WTC11 (cell line): ENCODE data around the gene PTPRN2. TPM values are rescaled to one million over a fixed set of nuclear protein-coding genes. Genes with fewer than 3 reads are reported as not detected.

Experiments
- ATAC-seq: fragments of 200-7000 bp; cut with Tn5 transposase; 2 replicates; pipeline ENCODE4 v1.10.0; 2021; ENCODE audit warnings: mild to moderate bottlenecking, moderate library complexity
- CTCF ChIA-PET: fragments of 300-600 bp; sonication (Branson Sonifier 250); formaldehyde crosslinking; loops from one replicate; lab custom pipeline; 2021; ENCODE audit warnings: antibody characterized with exemption; lab: Charles Lee
- POLR2A ChIA-PET: fragments of 350-600 bp; sonication (Branson Sonifier 250); formaldehyde crosslinking; loops from one replicate; lab custom pipeline; 2021; ENCODE audit warnings: antibody characterized with exemption; lab: Charles Lee
- DNase-seq: peaks from one replicate; pipeline ENCODE4 v3.0.0; 2021; ENCODE audit warnings: low spot score
- H3K27ac Mint-ChIP-seq: 2 replicates; pipeline ENCODE4 v1.8.0; 2021; ENCODE audit warnings: mixed read lengths
- H3K27me3 Mint-ChIP-seq: 2 replicates; pipeline ENCODE4 v1.8.0; 2021; ENCODE audit warnings: low read depth, mild to moderate bottlenecking, moderate library complexity, mixed read lengths
- H3K36me3 Mint-ChIP-seq: 2 replicates; pipeline ENCODE4 v1.8.0; 2021; ENCODE audit warnings: mixed read lengths
- H3K4me1 Mint-ChIP-seq: 2 replicates; pipeline ENCODE4 v1.8.0; 2022; ENCODE audit warnings: mixed read lengths
- H3K4me3 Mint-ChIP-seq: 2 replicates; pipeline ENCODE4 v1.8.0; 2021; ENCODE audit warnings: mild to moderate bottlenecking, moderate library complexity, mixed read lengths
- H3K9me3 Mint-ChIP-seq: 2 replicates; pipeline ENCODE4 v1.8.0; 2021; ENCODE audit warnings: mixed read lengths
- GABPB1 ChIP-seq: sonication (generic); formaldehyde crosslinking; IDR thresholded peaks from 2 replicates; pipeline ENCODE4 v1.8.1; 2023; ENCODE audit warnings: mild to moderate bottlenecking, missing genetic modification reagents
- JUN ChIP-seq: sonication (generic); formaldehyde crosslinking; IDR thresholded peaks from 2 replicates; pipeline ENCODE4 v1.8.0; 2023; ENCODE audit warnings: mild to moderate bottlenecking, missing genetic modification reagents
- NFATC4 ChIP-seq: fragments of 250-450 bp; sonication (Bioruptor Pico); IDR thresholded peaks from 2 replicates; pipeline ENCODE4 v1.9.0; 2021; ENCODE audit warnings: mild to moderate bottlenecking
- NR2C2 ChIP-seq: sonication (generic); formaldehyde crosslinking; IDR thresholded peaks from 2 replicates; pipeline ENCODE4 v1.8.0; 2022; ENCODE audit warnings: mild to moderate bottlenecking, missing genetic modification reagents
- SMAD3 ChIP-seq: sonication (generic); formaldehyde crosslinking; IDR thresholded peaks from 2 replicates; pipeline ENCODE4 v1.8.0; 2022; ENCODE audit warnings: missing genetic modification reagents, mild to moderate bottlenecking, borderline replicate concordance
- TCF7 ChIP-seq: sonication (generic); formaldehyde crosslinking; IDR thresholded peaks from 2 replicates; pipeline ENCODE4 v1.8.0; 2022; ENCODE audit warnings: mild to moderate bottlenecking, low read depth, missing genetic modification reagents, moderate library complexity
- ZNF396 ChIP-seq: fragments of 250-450 bp; sonication (Bioruptor Pico); IDR thresholded peaks from 2 replicates; pipeline ENCODE4 v1.8.0; 2021; ENCODE audit warnings: mild to moderate bottlenecking, moderate library complexity, borderline replicate concordance
- ZNF416 ChIP-seq: fragments of 250-450 bp; sonication (Bioruptor Pico); IDR thresholded peaks from 2 replicates; pipeline ENCODE4 v1.9.0; 2021; ENCODE audit warnings: mild to moderate bottlenecking, inconsistent platforms
- total RNA-seq: library from RNA; stranded (reverse); gene quantifications from 3 replicates; pipeline ENCODE4 v1.2.3, GENCODE V29; 2021
- TF ChIP-seq, protein P1 (sequence below): sonication (generic); formaldehyde crosslinking; IDR thresholded peaks from 2 replicates; pipeline ENCODE4 v1.8.0; 2023; ENCODE audit warnings: missing genetic modification reagents, mild to moderate bottlenecking, borderline replicate concordance
- TF ChIP-seq, protein P2 (sequence below): sonication (generic); formaldehyde crosslinking; IDR thresholded peaks from 2 replicates; pipeline ENCODE4 v1.8.0; 2022; ENCODE audit warnings: mild to moderate bottlenecking, missing genetic modification reagents
- TF ChIP-seq, protein P3 (sequence below): fragments of 250-450 bp; sonication (Bioruptor Pico); IDR thresholded peaks from 2 replicates; pipeline ENCODE4 v1.9.0; 2021; ENCODE audit warnings: mild to moderate bottlenecking, borderline replicate concordance
- TF ChIP-seq, protein P4 (sequence below): sonication (generic); formaldehyde crosslinking; IDR thresholded peaks from 2 replicates; pipeline ENCODE4 v1.8.0; 2022; ENCODE audit warnings: mild to moderate bottlenecking, missing genetic modification reagents
- TF ChIP-seq, protein P5 (sequence below): fragments of 250-450 bp; sonication (Bioruptor Pico); IDR thresholded peaks from 2 replicates; pipeline ENCODE4 v1.9.0; 2021; ENCODE audit warnings: mild to moderate bottlenecking
- TF ChIP-seq, protein P6 (sequence below): sonication (generic); formaldehyde crosslinking; IDR thresholded peaks from 2 replicates; pipeline ENCODE4 v1.8.0; 2022; ENCODE audit warnings: missing genetic modification reagents
- TF ChIP-seq, protein P7 (sequence below): sonication (generic); formaldehyde crosslinking; conservative IDR thresholded peaks from 2 replicates; pipeline ENCODE4 v1.8.1; 2022; ENCODE audit warnings: mild to moderate bottlenecking, missing genetic modification reagents

PTPRN2 gene
- total RNA-seq, 1 experiment from 2014 or later: 4.7 TPM

DNA sequence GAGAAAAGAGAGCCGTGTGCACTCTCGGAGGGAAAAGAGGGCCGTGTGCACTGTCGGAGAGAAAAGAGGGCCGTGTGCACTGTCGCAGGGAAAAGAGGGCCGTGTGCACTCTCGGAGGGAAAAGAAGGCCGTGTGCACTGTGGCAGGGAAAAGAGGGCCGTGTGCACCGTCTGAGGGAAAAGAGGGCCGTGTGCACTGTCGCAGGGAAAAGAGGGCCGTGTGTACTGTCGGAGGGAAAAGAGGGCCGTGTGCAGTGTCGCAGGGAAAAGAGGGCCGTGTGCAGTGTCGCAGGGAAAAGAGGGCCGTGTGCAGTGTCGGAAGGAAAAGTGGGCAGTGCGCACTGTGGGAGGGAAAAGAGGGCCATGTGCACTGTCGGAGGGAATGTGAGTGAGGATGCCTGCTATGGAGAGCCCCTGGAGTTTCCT is 1062.1 kb downstream of the PTPRN2 start:
- no peak for ATAC-seq
- POLR2A ChIA-PET: no interaction called here
- TF ChIP-seq, protein P1, sequence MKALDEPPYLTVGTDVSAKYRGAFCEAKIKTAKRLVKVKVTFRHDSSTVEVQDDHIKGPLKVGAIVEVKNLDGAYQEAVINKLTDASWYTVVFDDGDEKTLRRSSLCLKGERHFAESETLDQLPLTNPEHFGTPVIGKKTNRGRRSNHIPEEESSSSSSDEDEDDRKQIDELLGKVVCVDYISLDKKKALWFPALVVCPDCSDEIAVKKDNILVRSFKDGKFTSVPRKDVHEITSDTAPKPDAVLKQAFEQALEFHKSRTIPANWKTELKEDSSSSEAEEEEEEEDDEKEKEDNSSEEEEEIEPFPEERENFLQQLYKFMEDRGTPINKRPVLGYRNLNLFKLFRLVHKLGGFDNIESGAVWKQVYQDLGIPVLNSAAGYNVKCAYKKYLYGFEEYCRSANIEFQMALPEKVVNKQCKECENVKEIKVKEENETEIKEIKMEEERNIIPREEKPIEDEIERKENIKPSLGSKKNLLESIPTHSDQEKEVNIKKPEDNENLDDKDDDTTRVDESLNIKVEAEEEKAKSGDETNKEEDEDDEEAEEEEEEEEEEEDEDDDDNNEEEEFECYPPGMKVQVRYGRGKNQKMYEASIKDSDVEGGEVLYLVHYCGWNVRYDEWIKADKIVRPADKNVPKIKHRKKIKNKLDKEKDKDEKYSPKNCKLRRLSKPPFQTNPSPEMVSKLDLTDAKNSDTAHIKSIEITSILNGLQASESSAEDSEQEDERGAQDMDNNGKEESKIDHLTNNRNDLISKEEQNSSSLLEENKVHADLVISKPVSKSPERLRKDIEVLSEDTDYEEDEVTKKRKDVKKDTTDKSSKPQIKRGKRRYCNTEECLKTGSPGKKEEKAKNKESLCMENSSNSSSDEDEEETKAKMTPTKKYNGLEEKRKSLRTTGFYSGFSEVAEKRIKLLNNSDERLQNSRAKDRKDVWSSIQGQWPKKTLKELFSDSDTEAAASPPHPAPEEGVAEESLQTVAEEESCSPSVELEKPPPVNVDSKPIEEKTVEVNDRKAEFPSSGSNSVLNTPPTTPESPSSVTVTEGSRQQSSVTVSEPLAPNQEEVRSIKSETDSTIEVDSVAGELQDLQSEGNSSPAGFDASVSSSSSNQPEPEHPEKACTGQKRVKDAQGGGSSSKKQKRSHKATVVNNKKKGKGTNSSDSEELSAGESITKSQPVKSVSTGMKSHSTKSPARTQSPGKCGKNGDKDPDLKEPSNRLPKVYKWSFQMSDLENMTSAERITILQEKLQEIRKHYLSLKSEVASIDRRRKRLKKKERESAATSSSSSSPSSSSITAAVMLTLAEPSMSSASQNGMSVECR (CRISPR knock-in tag): no peak
- TF ChIP-seq TCF7 (CRISPR knock-in tag): no peak
- TF ChIP-seq, protein P2, sequence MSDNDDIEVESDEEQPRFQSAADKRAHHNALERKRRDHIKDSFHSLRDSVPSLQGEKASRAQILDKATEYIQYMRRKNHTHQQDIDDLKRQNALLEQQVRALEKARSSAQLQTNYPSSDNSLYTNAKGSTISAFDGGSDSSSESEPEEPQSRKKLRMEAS (CRISPR knock-in tag): peak; percentile 77
- TF ChIP-seq, protein P3, sequence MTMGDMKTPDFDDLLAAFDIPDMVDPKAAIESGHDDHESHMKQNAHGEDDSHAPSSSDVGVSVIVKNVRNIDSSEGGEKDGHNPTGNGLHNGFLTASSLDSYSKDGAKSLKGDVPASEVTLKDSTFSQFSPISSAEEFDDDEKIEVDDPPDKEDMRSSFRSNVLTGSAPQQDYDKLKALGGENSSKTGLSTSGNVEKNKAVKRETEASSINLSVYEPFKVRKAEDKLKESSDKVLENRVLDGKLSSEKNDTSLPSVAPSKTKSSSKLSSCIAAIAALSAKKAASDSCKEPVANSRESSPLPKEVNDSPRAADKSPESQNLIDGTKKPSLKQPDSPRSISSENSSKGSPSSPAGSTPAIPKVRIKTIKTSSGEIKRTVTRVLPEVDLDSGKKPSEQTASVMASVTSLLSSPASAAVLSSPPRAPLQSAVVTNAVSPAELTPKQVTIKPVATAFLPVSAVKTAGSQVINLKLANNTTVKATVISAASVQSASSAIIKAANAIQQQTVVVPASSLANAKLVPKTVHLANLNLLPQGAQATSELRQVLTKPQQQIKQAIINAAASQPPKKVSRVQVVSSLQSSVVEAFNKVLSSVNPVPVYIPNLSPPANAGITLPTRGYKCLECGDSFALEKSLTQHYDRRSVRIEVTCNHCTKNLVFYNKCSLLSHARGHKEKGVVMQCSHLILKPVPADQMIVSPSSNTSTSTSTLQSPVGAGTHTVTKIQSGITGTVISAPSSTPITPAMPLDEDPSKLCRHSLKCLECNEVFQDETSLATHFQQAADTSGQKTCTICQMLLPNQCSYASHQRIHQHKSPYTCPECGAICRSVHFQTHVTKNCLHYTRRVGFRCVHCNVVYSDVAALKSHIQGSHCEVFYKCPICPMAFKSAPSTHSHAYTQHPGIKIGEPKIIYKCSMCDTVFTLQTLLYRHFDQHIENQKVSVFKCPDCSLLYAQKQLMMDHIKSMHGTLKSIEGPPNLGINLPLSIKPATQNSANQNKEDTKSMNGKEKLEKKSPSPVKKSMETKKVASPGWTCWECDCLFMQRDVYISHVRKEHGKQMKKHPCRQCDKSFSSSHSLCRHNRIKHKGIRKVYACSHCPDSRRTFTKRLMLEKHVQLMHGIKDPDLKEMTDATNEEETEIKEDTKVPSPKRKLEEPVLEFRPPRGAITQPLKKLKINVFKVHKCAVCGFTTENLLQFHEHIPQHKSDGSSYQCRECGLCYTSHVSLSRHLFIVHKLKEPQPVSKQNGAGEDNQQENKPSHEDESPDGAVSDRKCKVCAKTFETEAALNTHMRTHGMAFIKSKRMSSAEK (CRISPR knock-in tag): no peak
- no peaks in the 10 kb centered on the region for H3K36me3 Mint-ChIP-seq
- no peak overlapping the region for H3K27ac Mint-ChIP-seq
- CTCF ChIA-PET: no interaction called here
- peaks cover 19% of the 10 kb centered on the region for H3K9me3 Mint-ChIP-seq
- H3K4me1 Mint-ChIP-seq: no peaks in the 10 kb centered on the region
- no peak overlapping the region for H3K4me3 Mint-ChIP-seq
- H3K27me3 Mint-ChIP-seq: peaks cover 13% of the 10 kb centered on the region
- no peak for DNase-seq

DNA sequence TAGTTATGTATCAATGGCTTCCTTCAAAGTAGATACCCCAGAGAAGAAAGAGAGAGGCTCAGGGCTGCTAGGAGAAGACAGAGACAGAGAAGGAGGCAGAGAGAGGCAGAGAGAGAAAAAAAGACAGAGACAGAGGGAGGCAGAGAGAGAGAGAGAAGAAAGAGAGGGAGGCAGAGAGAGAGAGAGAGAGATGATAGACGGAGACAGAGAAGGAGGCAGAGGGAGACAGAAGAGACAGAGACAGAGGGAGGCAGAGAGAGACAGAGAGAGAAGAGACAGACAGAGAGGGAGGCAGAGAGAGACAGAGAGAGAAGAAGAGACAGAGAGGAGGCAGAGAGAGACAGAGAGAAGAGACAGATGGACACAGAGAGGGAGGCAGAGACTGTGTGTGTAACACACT is 1062.9 kb downstream of the PTPRN2 start:
- DNase-seq (no peak), ATAC-seq (no peak)
- POLR2A ChIA-PET: no interaction called here
- CTCF ChIA-PET: no interaction called here
- Mint-ChIP-seq H3K9me3 (peaks cover 17% of the 10 kb centered on the region), H3K4me3 (no peak overlapping the region), H3K27ac (no peak overlapping the region), H3K4me1 (no peaks in the 10 kb centered on the region), H3K36me3 (no peaks in the 10 kb centered on the region), H3K27me3 (peaks cover 13% of the 10 kb centered on the region)
- TF ChIP-seq NR2C2 (CRISPR knock-in tag) (no peak), JUN (CRISPR knock-in tag) (no peak), GABPB1 (CRISPR knock-in tag) (no peak), SMAD3 (no peak), NFATC4 (CRISPR knock-in tag) (no peak), ZNF396 (CRISPR knock-in tag) (no peak), ZNF416 (CRISPR knock-in tag) (no peak)
- TF ChIP-seq, protein P4, sequence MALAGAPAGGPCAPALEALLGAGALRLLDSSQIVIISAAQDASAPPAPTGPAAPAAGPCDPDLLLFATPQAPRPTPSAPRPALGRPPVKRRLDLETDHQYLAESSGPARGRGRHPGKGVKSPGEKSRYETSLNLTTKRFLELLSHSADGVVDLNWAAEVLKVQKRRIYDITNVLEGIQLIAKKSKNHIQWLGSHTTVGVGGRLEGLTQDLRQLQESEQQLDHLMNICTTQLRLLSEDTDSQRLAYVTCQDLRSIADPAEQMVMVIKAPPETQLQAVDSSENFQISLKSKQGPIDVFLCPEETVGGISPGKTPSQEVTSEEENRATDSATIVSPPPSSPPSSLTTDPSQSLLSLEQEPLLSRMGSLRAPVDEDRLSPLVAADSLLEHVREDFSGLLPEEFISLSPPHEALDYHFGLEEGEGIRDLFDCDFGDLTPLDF (CRISPR knock-in tag): no peak
- TF ChIP-seq, protein P5, sequence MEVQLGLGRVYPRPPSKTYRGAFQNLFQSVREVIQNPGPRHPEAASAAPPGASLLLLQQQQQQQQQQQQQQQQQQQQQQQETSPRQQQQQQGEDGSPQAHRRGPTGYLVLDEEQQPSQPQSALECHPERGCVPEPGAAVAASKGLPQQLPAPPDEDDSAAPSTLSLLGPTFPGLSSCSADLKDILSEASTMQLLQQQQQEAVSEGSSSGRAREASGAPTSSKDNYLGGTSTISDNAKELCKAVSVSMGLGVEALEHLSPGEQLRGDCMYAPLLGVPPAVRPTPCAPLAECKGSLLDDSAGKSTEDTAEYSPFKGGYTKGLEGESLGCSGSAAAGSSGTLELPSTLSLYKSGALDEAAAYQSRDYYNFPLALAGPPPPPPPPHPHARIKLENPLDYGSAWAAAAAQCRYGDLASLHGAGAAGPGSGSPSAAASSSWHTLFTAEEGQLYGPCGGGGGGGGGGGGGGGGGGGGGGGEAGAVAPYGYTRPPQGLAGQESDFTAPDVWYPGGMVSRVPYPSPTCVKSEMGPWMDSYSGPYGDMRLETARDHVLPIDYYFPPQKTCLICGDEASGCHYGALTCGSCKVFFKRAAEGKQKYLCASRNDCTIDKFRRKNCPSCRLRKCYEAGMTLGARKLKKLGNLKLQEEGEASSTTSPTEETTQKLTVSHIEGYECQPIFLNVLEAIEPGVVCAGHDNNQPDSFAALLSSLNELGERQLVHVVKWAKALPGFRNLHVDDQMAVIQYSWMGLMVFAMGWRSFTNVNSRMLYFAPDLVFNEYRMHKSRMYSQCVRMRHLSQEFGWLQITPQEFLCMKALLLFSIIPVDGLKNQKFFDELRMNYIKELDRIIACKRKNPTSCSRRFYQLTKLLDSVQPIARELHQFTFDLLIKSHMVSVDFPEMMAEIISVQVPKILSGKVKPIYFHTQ (CRISPR knock-in tag): no peak
- TF ChIP-seq, protein P6, sequence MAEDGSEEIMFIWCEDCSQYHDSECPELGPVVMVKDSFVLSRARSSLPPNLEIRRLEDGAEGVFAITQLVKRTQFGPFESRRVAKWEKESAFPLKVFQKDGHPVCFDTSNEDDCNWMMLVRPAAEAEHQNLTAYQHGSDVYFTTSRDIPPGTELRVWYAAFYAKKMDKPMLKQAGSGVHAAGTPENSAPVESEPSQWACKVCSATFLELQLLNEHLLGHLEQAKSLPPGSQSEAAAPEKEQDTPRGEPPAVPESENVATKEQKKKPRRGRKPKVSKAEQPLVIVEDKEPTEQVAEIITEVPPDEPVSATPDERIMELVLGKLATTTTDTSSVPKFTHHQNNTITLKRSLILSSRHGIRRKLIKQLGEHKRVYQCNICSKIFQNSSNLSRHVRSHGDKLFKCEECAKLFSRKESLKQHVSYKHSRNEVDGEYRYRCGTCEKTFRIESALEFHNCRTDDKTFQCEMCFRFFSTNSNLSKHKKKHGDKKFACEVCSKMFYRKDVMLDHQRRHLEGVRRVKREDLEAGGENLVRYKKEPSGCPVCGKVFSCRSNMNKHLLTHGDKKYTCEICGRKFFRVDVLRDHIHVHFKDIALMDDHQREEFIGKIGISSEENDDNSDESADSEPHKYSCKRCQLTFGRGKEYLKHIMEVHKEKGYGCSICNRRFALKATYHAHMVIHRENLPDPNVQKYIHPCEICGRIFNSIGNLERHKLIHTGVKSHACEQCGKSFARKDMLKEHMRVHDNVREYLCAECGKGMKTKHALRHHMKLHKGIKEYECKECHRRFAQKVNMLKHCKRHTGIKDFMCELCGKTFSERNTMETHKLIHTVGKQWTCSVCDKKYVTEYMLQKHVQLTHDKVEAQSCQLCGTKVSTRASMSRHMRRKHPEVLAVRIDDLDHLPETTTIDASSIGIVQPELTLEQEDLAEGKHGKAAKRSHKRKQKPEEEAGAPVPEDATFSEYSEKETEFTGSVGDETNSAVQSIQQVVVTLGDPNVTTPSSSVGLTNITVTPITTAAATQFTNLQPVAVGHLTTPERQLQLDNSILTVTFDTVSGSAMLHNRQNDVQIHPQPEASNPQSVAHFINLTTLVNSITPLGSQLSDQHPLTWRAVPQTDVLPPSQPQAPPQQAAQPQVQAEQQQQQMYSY (CRISPR knock-in tag): no peak
- TF ChIP-seq, protein P7, sequence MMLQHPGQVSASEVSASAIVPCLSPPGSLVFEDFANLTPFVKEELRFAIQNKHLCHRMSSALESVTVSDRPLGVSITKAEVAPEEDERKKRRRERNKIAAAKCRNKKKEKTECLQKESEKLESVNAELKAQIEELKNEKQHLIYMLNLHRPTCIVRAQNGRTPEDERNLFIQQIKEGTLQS (CRISPR knock-in tag): no peak
